IMR-90 (cell line): ENCODE measurements around the gene SCG5. TPM values are rescaled to one million over a fixed set of nuclear protein-coding genes. Genes with fewer than 3 reads are reported as not detected.
A peak's percentile ranks its signal among the peaks of the same experiment; 100 is the strongest.

ENCODE experiments used
- BHLHE40 ChIP-seq: fragments of 150-350 bp; IDR thresholded peaks from 2 replicates; pipeline ENCODE4 v1.6.1; 2016; ENCODE audit warnings: mild to moderate bottlenecking, low read depth, low read length
- ELK1 ChIP-seq: fragments of 150-350 bp; IDR thresholded peaks from 2 replicates; pipeline ENCODE4 v1.6.1; 2016; ENCODE audit warnings: low read depth, mild to moderate bottlenecking, low read length, moderate library complexity, borderline replicate concordance
- FOS ChIP-seq: fragments of 150-350 bp; IDR thresholded peaks from 2 replicates; pipeline ENCODE4 v1.6.1; 2016; ENCODE audit warnings: low read depth, low read length
- MAZ ChIP-seq: IDR thresholded peaks from 2 replicates; pipeline ENCODE4 v1.6.1; 2012; ENCODE audit warnings: low read depth, mild to moderate bottlenecking, low read length, improper control_type of control experiment, moderate library complexity, borderline replicate concordance
- MXI1 ChIP-seq: IDR thresholded peaks from 2 replicates; pipeline ENCODE4 v1.6.1; 2012; ENCODE audit warnings: low read depth, mild to moderate bottlenecking, low read length, moderate library complexity, borderline replicate concordance
- RAD21 ChIP-seq: IDR thresholded peaks from 2 replicates; pipeline ENCODE4 v1.6.1; 2012; ENCODE audit warnings: low read length, improper control_type of control experiment
- polyA plus RNA-seq, 3 experiments: library from polyadenylated mRNA; depleted of rRNA; stranded (reverse); fragments of >200 nt; gene quantifications; 2 replicates each; pipeline ENCODE4 v1.2.3, GENCODE V29; 2012; ENCODE audit warnings: low replicate concordance in 1 of 3
- total RNA-seq: library from RNA; depleted of rRNA; stranded (reverse); fragments of >200 nt; gene quantifications from 2 replicates; pipeline ENCODE4 v1.2.3, GENCODE V29; 2012

The SCG5 gene
- total and polyA plus RNA-seq, 2 of the 4 experiments (the other 2 are of a cell fraction) = 7.9 to 16.8 TPM

GRCh38 chr15:32730677-32731654 lies 89.5 kb downstream of the SCG5 start (continued):
- TF ChIP-seq MAZ (peak; percentile 41; the same call in 1 of the 2 replicates), RAD21 (no peak), ELK1 (no peak), BHLHE40 (no peak), FOS (no peak), MXI1 (no peak)
